T-cell (primary cell): ENCODE results near the gene UBE2Q2. TPM values are rescaled to one million over a fixed set of nuclear protein-coding genes. Genes with fewer than 3 reads are reported as not detected.
A peak's percentile ranks its signal among the peaks of the same experiment; 100 is the strongest.

Source experiments
- ATAC-seq, 4 experiments: fragments of 200-7000 bp in 3 of 4; fragments of 150-1000 bp in 1 of 4; cut with Tn5 transposase; replicated peaks in 1 of 4; 1 replicate in 3 of 4; 2 replicates in 1 of 4; pipeline ENCODE4 v1.10.0; 2021; ENCODE audit warnings: moderate library complexity in 3 of 4, mild to moderate bottlenecking in 2 of 4, moderate number of reproducible peaks in 1 of 4
- CTCF ChIA-PET, 2 donors: fragments of 300-600 bp; sonication (Branson Sonifier 250); formaldehyde crosslinking; loops; one replicate each; lab custom pipeline; 2022; ENCODE audit warnings: antibody characterized with exemption in 2 of 2; lab: Charles Lee
- POLR2A ChIA-PET, 2 donors: fragments of 300-600 bp; sonication (Branson Sonifier 250); formaldehyde crosslinking; loops; one replicate each; lab custom pipeline; 2022; ENCODE audit warnings: antibody characterized with exemption in 2 of 2; lab: Charles Lee
- DNase-seq, 35 experiments: peaks; one replicate each; pipeline versions ENCODE4 v3.0.0 to v3.0.0-alpha.2; 2013 to 2023
- H3K27ac ChIP-seq: one replicate; pipeline ENCODE4 v1.5.1; 2013; ENCODE audit warnings: low read length
- H3K27me3 ChIP-seq, 2 experiments: replicated peaks in 1 of 2; 1 replicate in 1 of 2; 2 replicates in 1 of 2; pipeline versions ENCODE4 v1.6.1 to v1.7.0; 2013; ENCODE audit warnings: low read length in 1 of 2, mixed read lengths in 1 of 2; ENCODE audit not compliant: control insufficient read depth in 2 of 2, insufficient read depth in 2 of 2; ENCODE audit errors: extremely low read depth in 1 of 2
- H3K36me3 ChIP-seq, 2 donors: 1 replicate in 1 of 2; 2 replicates in 1 of 2; pipeline versions ENCODE4 v1.6.1 to v1.7.0; 2013; ENCODE audit warnings: low read length in 1 of 2; ENCODE audit not compliant: control insufficient read depth in 2 of 2, insufficient read depth in 1 of 2; ENCODE audit errors: extremely low read depth in 1 of 2
- H3K4me1 ChIP-seq, 2 experiments: 1 replicate in 1 of 2; 2 replicates in 1 of 2; pipeline versions ENCODE4 v1.6.1 to v1.7.0; 2013; ENCODE audit warnings: low read length in 2 of 2, mixed read lengths in 1 of 2; ENCODE audit not compliant: insufficient read depth in 2 of 2, control insufficient read depth in 1 of 2; ENCODE audit errors: extremely low read depth in 1 of 2
- H3K4me3 ChIP-seq, 2 donors: 1 replicate in 1 of 2; 2 replicates in 1 of 2; pipeline versions ENCODE4 v1.5.1 to v1.7.0; 2013; ENCODE audit warnings: mild to moderate bottlenecking in 2 of 2, low read length in 1 of 2, moderate library complexity in 1 of 2; ENCODE audit not compliant: control insufficient read depth in 1 of 2; ENCODE audit errors: extremely low read depth in 1 of 2
- H3K9me3 ChIP-seq: 2 replicates; pipeline ENCODE4 v1.7.0; 2013
- H3K27ac Mint-ChIP-seq, 2 donors: one replicate each; pipeline ENCODE4 v1.8.0; 2020 to 2021; ENCODE audit warnings: mild to moderate bottlenecking in 2 of 2, mixed read lengths in 2 of 2
- H3K27me3 Mint-ChIP-seq, 2 donors: one replicate each; pipeline ENCODE4 v1.8.0; 2021 to 2022; ENCODE audit warnings: mixed read lengths in 2 of 2
- H3K36me3 Mint-ChIP-seq: one replicate; pipeline ENCODE4 v1.8.0; 2021; ENCODE audit warnings: mixed read lengths
- H3K4me1 Mint-ChIP-seq, 3 donors: one replicate each; pipeline ENCODE4 v1.8.0; 2020 to 2022; ENCODE audit warnings: mixed read lengths in 3 of 3, mild to moderate bottlenecking in 1 of 3
- H3K4me3 Mint-ChIP-seq, 3 donors: one replicate each; pipeline ENCODE4 v1.8.0; 2020 to 2022; ENCODE audit warnings: mild to moderate bottlenecking in 3 of 3, mixed read lengths in 3 of 3, moderate library complexity in 3 of 3
- H3K9me3 Mint-ChIP-seq, 3 donors: one replicate each; pipeline ENCODE4 v1.8.0; 2020 to 2022; ENCODE audit warnings: mixed read lengths in 3 of 3
- WGBS: methylation state at CpG from one replicate; pipeline ENCODE4 v1.1.5; 2013; ENCODE audit warnings: missing lambda C conversion rate; ENCODE audit not compliant: insufficient coverage; 5-methylcytosine and 5-hydroxymethylcytosine counted together
- total RNA-seq, 35 experiments: library from RNA in 6 of 35; stranded (reverse) in 6 of 35; fragments of 120-200 nt in 1 of 35; gene quantifications; one replicate each; pipeline versions ENCODE4 v1.2.1 to v1.2.4 and lab custom pipeline; 2013 to 2026

UBE2Q2 gene
- total RNA-seq, 5 donors from 2014 or later (not counting 1 experiment from before 2014, with no cell fraction given), result 28.6 to 40.9 (median 36.9) TPM

GRCh38 chr15:75811626-75812025 is 31.6 kb upstream of the UBE2Q2 start:
- DNase-seq (no peak), ATAC-seq (no peak)
- H3K4me1 Mint-ChIP-seq, result peaks cover 0 to 5% (median 2%) of the 10 kb centered on the region in 3 donors
- H3K27ac Mint-ChIP-seq, result no peak overlapping the region
- no peaks in the 10 kb centered on the region for H3K9me3 Mint-ChIP-seq
- Histone ChIP-seq H3K4me3 (no peak overlapping the region), H3K27ac (no peak overlapping the region), H3K9me3 (no peaks in the 10 kb centered on the region), H3K27me3 (peaks cover 0 to 10% of the 10 kb centered on the region in 2 experiments), H3K36me3 (no peaks in the 10 kb centered on the region), H3K4me1 (no peaks in the 10 kb centered on the region)
- WGBS, result no CpG with 5 or more reads among the region's 3 CpGs
- H3K4me3 Mint-ChIP-seq, result no peak overlapping the region
- no peaks in the 10 kb centered on the region for H3K36me3 Mint-ChIP-seq
- ChIA-PET CTCF (no interaction called here), POLR2A (interaction anchor here in 1 of 2 donors (0.7 kb wide), 1 partner anchor 117 kb away, joined by 3 read pairs; no protein-coding TSS in a partner anchor)
- peaks cover 0 to 2% of the 10 kb centered on the region in 2 donors for H3K27me3 Mint-ChIP-seq

DNA sequence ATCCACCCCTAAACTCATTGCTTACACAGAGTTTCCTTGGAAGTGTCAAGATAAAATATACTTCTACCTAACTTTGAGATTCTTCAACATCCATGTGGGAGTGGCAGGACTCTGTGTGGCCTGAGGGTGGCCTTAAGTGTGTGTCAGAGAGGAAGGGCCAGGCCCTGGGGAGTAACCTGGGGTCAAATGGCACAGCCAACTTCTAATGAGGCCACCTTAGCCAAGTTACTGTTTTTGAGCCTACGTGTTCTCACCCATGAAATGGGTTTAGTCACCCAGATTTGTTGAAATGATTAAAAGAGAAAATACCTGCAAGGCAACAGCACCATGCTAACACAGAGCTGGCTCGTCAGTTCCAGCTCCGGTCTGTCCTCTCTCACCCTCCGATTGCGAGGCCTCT is 28.5 kb upstream of the UBE2Q2 start:
- no peaks in the 10 kb centered on the region for H3K9me3 ChIP-seq
- H3K36me3 ChIP-seq, result no peaks in the 10 kb centered on the region
- CTCF ChIA-PET, result no interaction called here
- Mint-ChIP-seq H3K36me3 (no peaks in the 10 kb centered on the region), H3K9me3 (no peaks in the 10 kb centered on the region), H3K27ac (no peak overlapping the region), H3K4me3 (no peak overlapping the region), H3K27me3 (no peaks in the 10 kb centered on the region), H3K4me1 (peaks cover 7 to 12% (median 12%) of the 10 kb centered on the region in 3 donors)
- ATAC-seq (no peak), DNase-seq (no peak)
- WGBS, result 94% methylated on average over 5 of the region's 5 CpGs
- POLR2A ChIA-PET, result interaction anchor here in 1 of 2 donors (0.5 kb wide), 1 partner anchor 1042 kb away, joined by 3 read pairs; no protein-coding TSS in a partner anchor
- H3K4me1 ChIP-seq, result no peaks in the 10 kb centered on the region
- no peak overlapping the region for H3K4me3 ChIP-seq
- H3K27me3 ChIP-seq, result peaks cover 0 to 3% of the 10 kb centered on the region in 2 experiments
- no peak overlapping the region for H3K27ac ChIP-seq

DNA sequence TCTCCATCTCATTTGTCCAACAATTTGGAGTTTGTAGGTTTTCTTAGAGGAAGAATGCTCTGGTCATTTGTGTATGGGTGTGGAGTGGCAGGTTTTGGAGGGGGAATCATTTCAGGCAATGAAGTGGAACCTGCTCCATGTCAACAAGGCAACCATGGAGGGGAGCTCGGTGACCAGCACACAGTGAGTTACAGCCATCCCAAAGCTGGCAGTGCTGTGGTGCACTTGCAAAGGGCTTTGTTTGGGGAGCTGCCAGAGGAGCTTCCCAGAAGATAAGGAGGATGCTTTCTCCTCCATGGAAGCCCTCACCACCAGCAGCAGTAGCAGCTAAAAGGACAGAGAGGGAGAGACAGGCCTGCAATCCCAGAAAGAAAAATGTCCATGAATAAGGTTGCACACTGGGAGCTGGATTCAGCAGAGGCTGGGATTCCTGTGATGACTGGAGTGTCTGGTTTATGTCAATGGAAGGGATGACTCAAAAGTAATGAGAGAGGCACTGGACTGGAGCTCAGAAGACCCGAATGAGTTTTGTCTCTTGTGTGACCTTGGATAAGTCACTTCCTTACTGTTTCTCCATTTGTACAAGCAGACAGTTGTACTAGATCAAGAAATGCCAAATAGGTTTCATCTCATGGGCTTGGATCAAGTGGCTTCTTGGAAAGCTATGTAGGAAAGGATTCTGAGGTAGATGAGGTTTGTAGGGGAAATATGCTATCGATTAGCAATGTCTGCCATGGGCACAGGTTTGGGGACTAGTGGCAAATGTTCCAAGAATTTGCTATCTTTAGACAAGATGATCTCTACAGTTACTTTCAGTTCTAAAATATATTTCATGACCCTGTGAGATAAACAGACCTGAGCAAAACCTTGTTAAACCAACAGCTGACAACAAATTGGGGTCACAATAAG is 27.2 kb upstream of the UBE2Q2 start:
- peaks cover 7 to 12% (median 12%) of the 10 kb centered on the region in 3 donors for H3K4me1 Mint-ChIP-seq
- no peak overlapping the region for H3K4me3 Mint-ChIP-seq
- H3K27ac Mint-ChIP-seq, result no peak overlapping the region
- Histone ChIP-seq H3K27ac (no peak overlapping the region), H3K4me1 (no peaks in the 10 kb centered on the region), H3K36me3 (no peaks in the 10 kb centered on the region), H3K27me3 (no peaks in the 10 kb centered on the region), H3K4me3 (no peak overlapping the region), H3K9me3 (no peaks in the 10 kb centered on the region)
- H3K36me3 Mint-ChIP-seq, result no peaks in the 10 kb centered on the region
- ATAC-seq, result no peak
- CTCF ChIA-PET, result interaction anchor here (0.9 kb wide), 2 partner anchors 14 kb away, joined by 3 read pairs; no protein-coding TSS in a partner anchor
- POLR2A ChIA-PET, result interaction anchor here in 1 of 2 donors (0.7 kb wide), 1 partner anchor 26 kb away, joined by 3 read pairs; no protein-coding TSS in a partner anchor
- no CpG with 5 or more reads among the region's 3 CpGs for WGBS
- no peak for DNase-seq
- no peaks in the 10 kb centered on the region for H3K27me3 Mint-ChIP-seq
- no peaks in the 10 kb centered on the region for H3K9me3 Mint-ChIP-seq

DNA sequence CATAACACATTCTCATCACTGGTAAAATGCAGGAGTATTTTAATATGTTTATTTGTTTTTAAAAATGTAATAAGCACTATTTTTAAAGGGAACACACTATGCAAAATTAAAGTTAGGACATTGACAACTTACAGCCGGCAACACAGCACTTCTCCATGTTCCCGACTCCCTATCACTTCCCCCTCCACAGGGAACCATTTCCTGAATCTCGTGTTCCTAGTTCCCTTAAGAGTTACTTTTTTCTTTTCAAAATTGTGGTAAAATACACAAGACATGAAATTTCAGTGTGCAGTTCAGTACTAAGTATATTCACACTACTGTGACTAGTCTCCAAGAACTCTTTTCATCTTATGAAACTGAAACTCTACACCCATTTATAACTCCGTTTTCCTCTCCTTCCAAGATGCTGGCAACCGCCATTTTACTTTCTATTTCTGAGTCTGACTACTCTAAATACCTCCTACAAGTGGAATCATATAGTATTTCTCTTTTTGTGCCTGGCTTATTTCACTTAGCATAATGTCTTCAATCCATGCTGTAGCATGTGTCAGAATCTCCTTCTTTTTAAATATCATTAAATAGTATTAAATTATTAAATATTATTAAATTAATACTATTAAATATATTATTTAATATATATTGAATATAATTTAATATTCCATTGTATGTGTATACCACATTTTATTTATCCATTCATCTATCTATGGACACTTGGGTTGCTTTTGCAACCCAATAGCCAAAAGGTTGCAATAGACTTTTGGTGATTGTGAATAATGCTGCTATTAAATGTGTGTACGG is 25.9 kb upstream of the UBE2Q2 start:
- no peaks in the 10 kb centered on the region for H3K36me3 ChIP-seq
- peaks cover 7 to 12% (median 12%) of the 10 kb centered on the region in 3 donors for H3K4me1 Mint-ChIP-seq
- H3K27ac Mint-ChIP-seq, result no peak overlapping the region
- H3K9me3 Mint-ChIP-seq, result no peaks in the 10 kb centered on the region
- H3K4me3 Mint-ChIP-seq, result peak overlapping the region in 2 of 3 donors; percentile 7 to 46
- ChIA-PET CTCF (no interaction called here), POLR2A (no interaction called here)
- no peaks in the 10 kb centered on the region for H3K27me3 ChIP-seq
- H3K4me3 ChIP-seq, result no peak overlapping the region
- DNase-seq (peak in 1 of 35 experiments; percentile 17), ATAC-seq (peak in 1 of 4 experiments; percentile 74)
- H3K27ac ChIP-seq, result no peak overlapping the region
- H3K4me1 ChIP-seq, result no peaks in the 10 kb centered on the region
- WGBS, result 67% methylated on average over 1 of the region's 6 CpGs
- no peaks in the 10 kb centered on the region for H3K9me3 ChIP-seq
- no peaks in the 10 kb centered on the region for H3K36me3 Mint-ChIP-seq
- H3K27me3 Mint-ChIP-seq, result no peaks in the 10 kb centered on the region

GRCh38 chr15:75820206-75820605 is 23.0 kb upstream of the UBE2Q2 start:
- no peak overlapping the region for H3K4me3 ChIP-seq
- Mint-ChIP-seq H3K36me3 (no peaks in the 10 kb centered on the region), H3K9me3 (no peaks in the 10 kb centered on the region), H3K27me3 (no peaks in the 10 kb centered on the region), H3K27ac (no peak overlapping the region), H3K4me3 (no peak overlapping the region), H3K4me1 (peaks cover 7 to 12% (median 12%) of the 10 kb centered on the region in 3 donors)
- CTCF ChIA-PET, result no interaction called here
- DNase-seq (no peak), ATAC-seq (no peak)
- no peaks in the 10 kb centered on the region for H3K4me1 ChIP-seq
- POLR2A ChIA-PET, result no interaction called here
- WGBS, result 90% methylated on average over 1 of the region's 2 CpGs
- no peaks in the 10 kb centered on the region for H3K9me3 ChIP-seq
- no peaks in the 10 kb centered on the region for H3K27me3 ChIP-seq
- no peaks in the 10 kb centered on the region for H3K36me3 ChIP-seq
- H3K27ac ChIP-seq, result no peak overlapping the region

DNA sequence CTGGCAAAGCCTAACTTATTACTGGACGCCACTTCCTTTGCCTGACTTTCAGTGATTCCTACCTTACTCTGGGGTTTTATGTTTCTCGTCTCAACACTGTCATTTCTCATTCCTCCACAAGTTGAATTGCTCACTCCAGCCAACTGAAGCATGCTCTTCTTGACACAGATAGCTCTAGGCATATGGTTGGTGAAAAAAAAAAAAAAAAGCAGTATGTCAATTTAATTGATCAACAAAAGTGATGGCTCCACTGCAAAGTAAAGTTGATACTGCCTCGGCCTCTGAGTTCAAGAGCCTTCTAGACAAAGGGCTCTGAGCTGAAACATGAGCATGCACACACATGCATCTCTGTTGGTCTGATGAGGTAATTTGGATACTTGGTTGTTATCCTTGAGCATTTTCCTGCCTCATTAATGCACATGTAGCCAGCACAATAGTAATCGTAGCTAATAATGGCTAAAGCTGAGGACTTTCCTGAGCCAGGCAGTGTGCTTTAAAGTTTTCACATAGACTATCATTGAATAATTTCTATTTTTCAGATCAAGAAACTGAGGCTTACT is 21.4 kb upstream of the UBE2Q2 start:
- H3K4me3 ChIP-seq, result no peak overlapping the region
- H3K27ac ChIP-seq, result no peak overlapping the region
- POLR2A ChIA-PET, result interaction anchor here in 1 of 2 donors (0.6 kb wide), 1 partner anchor 13 kb away, joined by 4 read pairs; no protein-coding TSS in a partner anchor
- Mint-ChIP-seq H3K4me1 (peaks cover 5 to 8% (median 5%) of the 10 kb centered on the region in 3 donors), H3K36me3 (no peaks in the 10 kb centered on the region), H3K4me3 (no peak overlapping the region), H3K27ac (no peak overlapping the region), H3K9me3 (no peaks in the 10 kb centered on the region), H3K27me3 (peaks cover 4% of the 10 kb centered on the region in 2 donors)
- DNase-seq (no peak), ATAC-seq (no peak)
- no peaks in the 10 kb centered on the region for H3K9me3 ChIP-seq
- WGBS, result 94% methylated on average over 2 of the region's 4 CpGs
- peaks cover 0 to 3% of the 10 kb centered on the region in 2 experiments for H3K27me3 ChIP-seq
- CTCF ChIA-PET, result interaction anchor here (0.5 to 1.1 kb wide), 4 partner anchors 17 to 325 kb away, joined by 3 to 4 read pairs (median 3); no protein-coding TSS in a partner anchor
- no peaks in the 10 kb centered on the region for H3K36me3 ChIP-seq
- H3K4me1 ChIP-seq, result no peaks in the 10 kb centered on the region
